Activated CD4-positive, alpha-beta T cell treated with anti-CD3 and anti-CD28 coated beads for 24 hours (primary cell): ENCODE results near the gene ADAM12.

ENCODE experiments used
- DNase-seq, 2 donors: peaks; one replicate each; pipeline ENCODE4 v3.0.0-alpha.2; 2020; ENCODE audit warnings: low read depth in 2 of 2

The ADAM12 gene

GRCh38 chr10:126021833-126022500, 366.3 kb downstream of the ADAM12 start:
- DNase-seq = no peak

DNA sequence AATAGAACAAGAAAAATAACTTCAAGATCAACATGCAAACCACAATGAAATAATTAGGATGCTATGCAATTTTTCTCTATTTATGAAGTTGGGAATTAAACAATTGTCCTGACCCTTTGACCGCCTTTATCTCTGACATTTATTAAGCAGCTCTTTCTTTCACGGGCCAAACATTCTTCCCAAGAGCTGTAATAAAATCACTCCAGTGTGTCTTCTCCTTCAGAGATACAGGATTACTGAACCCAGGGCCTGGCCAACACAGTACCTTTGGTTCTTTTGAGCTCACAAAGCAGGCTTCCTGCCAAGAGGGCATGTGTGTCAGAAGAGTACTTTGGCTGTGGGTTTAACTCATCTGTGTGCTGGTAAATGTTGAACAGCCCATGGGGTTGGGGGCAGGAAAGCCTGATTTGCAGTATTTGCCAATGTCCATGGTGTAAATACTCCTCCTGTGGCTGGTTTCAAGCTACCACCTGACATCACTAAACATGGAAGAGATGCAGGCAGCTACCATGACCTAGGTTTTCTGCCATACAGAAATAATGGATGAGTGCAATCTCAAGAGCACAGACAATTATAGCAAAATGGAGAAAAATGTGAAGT, 370.2 kb downstream of the ADAM12 start:
- DNase-seq = no peak

- no peak for DNase-seq
Measured at GRCh38 chr10:126016882-126017281, 371.4 kb downstream of the ADAM12 start.

GRCh38 chr10:126016156-126016805, 372.0 kb downstream of the ADAM12 start:
- DNase-seq = no peak

DNA sequence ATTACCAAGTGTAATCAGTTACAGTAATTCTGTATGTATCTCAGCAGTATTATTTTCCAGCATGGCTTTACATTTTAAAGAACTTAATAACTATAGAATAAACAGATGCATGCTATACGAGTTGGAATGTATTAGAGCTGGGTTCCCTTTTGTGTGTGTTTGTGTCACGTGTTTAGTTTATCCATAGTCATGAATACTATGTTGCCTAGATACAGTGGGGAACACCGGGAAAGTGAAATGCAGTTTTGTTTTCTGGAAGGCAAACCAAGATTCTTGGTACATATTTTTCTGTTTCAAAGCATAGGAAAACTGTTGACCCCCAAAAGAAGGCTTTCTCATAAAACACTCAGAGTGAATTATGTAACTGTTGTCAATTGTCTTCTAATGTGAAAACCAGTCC, 372.9 kb downstream of the ADAM12 start:
- DNase-seq = no peak

GRCh38 chr10:126014309-126014708, 374.0 kb downstream of the ADAM12 start:
- DNase-seq = no peak

DNA sequence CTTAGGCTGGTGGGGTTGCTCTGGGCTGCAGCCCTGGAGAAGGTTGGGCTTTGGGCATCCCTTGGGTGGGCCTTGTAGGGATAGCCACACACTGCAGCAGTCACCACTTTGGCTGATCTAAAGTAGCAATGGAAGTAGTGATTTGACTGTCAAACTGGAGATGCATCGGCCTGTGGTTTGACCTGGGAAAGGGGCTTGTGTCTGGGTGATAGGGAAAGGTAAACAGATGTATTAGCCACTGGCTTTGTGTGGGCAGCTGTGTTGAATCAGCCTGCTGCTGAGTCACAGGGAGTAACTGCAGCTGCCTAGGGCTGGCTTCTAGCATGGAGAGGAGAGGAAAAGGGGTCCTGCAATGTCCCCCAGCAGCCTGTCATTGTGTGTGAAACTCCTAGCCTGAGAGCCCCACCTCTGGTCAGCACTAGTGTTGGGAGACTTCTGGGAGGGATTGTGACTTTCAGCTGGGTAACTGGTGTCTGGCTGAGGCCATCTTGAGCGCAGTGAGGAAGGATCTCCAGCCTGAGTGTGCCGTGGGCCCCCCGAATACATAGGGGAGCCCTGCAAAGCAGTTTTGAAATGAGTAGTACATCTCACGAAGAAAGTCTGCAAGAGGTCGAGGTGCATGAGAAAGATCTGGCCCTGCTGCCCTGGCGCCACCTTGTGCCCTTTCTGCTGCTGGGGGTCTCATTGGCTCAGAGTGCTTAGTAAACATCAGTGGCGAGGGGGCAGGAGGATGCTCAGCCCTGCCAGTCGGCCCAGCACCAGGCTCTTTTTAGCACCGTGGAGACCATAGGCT, 374.6 kb downstream of the ADAM12 start:
- DNase-seq = no peak

GRCh38 chr10:126012485-126012884, 375.8 kb downstream of the ADAM12 start:
- DNase-seq = no peak

- DNase-seq = no peak
Measured at GRCh38 chr10:126011995-126012394, 376.3 kb downstream of the ADAM12 start.

GRCh38 chr10:126009650-126010049, 378.6 kb downstream of the ADAM12 start:
- no peak for DNase-seq

DNA sequence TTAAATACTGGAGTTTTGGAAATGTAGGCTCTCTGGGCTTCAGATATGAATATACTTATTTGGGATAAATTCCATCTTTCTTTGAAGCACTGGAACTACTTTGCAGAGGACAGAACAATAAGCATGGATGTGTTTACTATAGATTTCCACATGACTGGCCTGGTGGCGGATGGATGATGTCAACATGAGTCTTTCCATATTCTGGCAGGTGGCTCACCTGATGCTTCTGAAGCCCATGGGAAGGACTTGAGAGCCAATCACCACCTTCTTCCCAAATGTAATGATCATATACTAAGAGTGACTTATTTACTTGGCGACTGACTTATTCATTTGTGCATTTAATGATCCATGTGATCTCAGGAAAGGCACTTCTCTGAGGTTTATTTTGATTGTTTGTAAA, 381.4 kb downstream of the ADAM12 start:
- no peak for DNase-seq

DNA sequence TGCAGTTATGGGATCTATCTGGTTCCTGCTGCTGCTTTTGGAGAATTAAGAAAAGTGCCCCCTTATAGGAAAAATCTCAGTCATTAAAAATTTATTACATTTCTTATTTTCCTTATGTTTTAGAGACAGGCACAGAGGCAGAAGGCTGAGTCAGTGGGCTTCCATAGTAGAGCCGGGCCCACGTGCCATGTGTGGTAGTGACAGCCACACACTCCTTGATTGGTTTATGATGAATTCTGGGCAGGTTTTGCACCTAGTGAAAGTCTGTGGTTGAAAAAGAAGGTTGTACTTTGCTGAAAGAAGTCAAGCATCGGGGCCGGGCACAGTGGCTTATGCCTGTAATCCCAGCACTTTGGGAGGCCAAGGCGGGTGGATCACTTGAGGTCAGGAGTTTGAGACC, 382.0 kb downstream of the ADAM12 start:
- DNase-seq = no peak

DNA sequence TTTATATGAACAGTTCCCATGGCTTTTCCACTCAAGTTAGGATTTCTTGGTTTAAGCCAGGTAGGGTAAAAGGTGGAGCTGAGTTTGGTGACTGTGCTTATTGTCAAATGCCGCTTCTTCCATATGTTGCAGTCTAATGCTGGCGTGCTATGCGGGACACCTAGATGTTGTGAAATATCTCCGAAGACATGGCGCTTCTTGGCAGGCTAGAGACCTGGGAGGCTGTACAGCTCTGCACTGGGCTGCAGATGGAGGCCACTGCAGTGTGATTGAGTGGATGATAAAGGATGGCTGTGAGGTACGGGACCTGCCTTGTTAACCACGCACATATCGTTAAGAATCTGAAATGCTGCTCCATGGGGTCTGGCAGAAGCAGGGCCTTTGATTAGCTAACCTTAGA, 383.5 kb downstream of the ADAM12 start:
- no peak for DNase-seq

- no peak for DNase-seq
Measured at GRCh38 chr10:126001576-126001975, 386.7 kb downstream of the ADAM12 start.

DNA sequence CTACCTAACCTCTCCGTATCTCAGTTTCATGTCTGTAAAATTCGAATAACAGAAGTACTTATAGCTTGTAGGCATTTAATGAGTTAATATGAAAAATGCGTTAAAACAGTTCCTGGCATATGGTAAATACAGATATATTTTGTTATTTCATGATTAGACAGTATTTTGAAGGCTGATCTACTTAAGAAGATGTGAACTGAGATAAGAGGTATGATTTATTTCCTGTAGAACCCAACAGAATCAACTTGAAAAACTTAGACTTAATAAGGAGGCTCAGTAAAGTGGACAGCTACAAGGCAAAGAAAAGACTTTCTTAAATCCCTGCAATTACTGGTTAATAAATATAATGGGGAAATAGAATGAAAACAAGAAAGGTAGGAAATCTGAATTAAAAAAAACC, 388.6 kb downstream of the ADAM12 start:
- no peak for DNase-seq

DNA sequence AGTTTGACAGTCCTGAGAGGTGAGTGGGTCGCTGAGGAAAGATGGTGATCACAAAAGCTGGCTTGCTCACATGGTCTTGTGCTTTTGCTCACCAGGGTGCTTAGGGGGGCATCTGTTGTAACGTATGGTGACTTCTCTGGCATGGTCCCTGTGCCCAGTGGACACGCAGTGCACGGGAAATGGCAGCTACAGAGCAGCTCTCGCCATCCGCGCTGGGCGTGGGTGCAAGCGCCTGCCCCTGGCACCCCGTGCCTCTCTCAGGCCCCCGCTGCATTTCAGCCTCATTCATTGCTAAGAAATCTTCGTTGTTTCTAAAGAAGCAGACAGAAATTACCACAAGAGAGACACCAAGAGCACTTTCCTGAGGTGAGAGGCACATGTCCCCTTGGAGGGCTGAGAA, 390.7 kb downstream of the ADAM12 start:
- no peak for DNase-seq

DNA sequence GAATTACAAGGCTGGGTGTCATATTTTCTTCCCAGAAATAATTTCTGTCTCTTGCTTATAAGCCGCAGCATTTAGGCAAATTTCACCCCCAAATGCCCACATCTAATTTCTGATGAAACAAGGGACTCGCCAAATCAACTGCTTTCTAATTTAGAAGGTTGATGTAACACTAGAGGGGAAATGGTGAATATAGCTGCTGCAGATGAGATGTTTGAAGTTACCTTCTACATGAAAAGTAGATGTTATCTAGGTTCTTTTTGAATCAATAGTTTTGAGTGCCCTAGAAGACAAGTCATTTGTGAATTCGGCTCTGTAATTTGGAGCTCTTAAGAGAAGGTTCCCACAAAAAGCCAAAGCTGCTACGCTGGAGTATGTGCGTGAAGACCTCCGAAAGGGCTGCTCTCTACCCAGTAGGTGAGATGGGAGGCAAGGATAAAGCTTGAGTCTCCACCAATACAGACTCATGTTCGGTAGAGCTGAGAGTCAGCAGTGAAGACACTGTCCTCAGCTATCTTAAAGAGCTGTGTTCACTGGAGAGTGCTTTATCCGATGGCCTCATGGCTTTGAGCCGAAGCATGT, 392.5 kb downstream of the ADAM12 start:
- no peak for DNase-seq

- DNase-seq = no peak
Measured at GRCh38 chr10:125994601-125995000, 393.7 kb downstream of the ADAM12 start.

- DNase-seq = no peak
Measured at GRCh38 chr10:125992254-125992653, 396.0 kb downstream of the ADAM12 start.

GRCh38 chr10:125991392-125991791, 396.9 kb downstream of the ADAM12 start:
- no peak for DNase-seq

DNA sequence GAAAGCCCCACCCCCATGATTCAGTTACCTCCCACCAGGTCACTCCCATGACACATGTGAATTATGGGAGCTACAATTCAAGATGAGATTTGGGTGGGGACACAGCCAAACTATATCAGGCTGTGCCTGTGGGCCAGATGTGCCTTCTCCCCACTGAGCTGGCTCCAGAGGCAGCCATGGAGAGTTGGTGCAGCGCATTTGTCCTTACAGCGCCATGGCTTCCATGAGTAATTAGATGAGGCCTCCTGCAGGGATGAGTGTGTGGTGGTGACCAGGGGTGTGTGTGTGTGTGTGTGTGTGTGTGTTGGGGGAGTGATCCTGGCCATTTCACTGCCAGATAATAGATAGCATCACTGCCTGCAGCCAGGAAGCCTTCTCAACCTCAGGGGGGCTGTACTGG, 397.3 kb downstream of the ADAM12 start:
- DNase-seq = no peak

- no peak for DNase-seq
Measured at GRCh38 chr10:125989791-125990190, 398.5 kb downstream of the ADAM12 start.
